GM18505 (cell line): ENCODE results near the gene EGLN1.

Experiments used
- ATAC-seq: cut with Tn5 transposase; IDR thresholded peaks from one replicate; pipeline ENCODE4 v1.9.1; 2021; ENCODE audit not compliant: unreplicated experiment
- POLR2A ChIP-seq: IDR thresholded peaks from 4 replicates; pipeline ENCODE4 v1.6.1; 2011; ENCODE audit warnings: borderline replicate concordance; ENCODE audit not compliant: insufficient read depth, insufficient read length; ENCODE audit errors: extremely low read depth

The EGLN1 gene

DNA sequence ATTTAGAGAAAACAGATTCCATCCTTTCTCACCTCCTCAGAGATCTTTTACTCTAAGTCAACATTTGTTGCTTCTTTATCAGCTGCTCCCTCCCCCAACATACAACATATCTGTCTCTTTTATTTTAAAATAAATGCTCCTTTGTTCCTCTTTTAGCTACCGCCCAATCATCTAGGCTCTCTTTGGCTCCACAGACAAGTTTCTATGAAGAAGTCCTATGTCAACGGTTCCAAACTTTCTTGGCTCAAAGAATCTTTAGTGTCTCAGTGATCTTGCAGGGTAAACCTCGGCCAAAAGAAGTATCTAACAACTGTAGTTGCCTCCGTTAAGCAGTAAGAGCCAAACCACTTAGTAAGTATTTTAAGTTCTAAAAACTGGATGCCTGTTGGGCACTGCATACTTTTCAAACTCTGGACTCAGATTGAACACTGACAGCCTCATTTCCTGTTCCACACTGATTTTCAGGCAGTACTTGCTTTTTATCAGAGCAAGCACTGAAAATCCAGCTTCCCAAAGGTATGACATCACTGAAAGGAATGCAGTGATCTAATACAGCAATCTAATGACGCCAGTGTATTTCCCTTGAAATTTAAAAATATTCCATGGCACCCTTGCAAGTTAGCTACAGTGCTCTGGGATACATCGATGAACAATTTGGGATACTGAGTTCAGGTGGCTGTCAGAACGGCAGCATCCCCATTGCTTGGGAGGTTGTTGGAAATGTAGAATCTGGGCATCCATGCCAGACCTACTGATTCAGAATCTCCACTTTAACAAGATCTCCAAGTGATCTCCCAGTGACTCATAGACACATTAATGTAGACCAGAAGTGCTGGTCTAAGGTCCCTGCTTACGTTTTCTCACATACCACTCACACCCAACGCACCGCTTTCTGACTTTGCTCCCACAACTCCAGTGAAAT, 26.8 kb downstream of the EGLN1 start:
- TF ChIP-seq POLR2A = no peak
- no peak for ATAC-seq

GRCh38 chr1:231393668-231394067, 28.4 kb downstream of the EGLN1 start:
- TF ChIP-seq POLR2A = no peak
- no peak for ATAC-seq

DNA sequence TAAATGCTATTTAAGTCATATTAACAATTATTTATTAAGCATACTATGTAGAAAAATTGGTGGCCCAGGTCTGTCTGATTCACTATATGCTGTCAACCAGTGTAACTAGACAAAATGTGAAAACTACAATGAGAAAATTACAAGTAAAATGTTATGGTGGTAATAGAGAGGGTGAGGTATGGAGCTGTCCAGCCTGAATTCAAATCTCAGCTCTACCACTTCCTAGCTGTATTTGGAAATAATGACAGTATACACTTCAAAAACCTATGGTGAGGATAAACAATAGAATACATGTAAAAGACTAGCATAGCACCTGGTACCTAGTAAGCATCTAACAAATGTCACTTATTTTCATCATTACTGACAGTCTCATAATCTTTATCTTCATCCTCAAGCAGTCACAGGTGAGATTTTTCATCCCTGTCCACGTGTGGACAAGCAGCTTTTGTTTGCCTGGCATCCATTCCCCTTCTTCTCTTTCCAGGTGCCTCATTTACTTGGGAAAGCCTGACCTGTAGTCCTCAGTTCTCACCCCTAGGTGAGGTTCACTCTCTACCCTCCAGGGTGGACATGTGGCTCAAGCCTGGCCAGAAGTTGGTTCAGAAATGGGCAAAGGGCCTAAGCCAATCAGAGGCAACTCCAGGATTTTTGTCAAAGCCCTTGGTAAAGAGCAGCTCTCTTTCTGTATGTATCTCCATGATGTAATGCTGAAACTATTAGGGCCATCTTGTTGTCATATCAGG, 29.5 kb downstream of the EGLN1 start:
- ATAC-seq = no peak
- no peak for TF ChIP-seq POLR2A

- TF ChIP-seq POLR2A = no peak
- ATAC-seq = no peak
These were observed 32.0 kb downstream of the EGLN1 start for GRCh38 chr1:231390071-231390470.

- no peak for ATAC-seq
- TF ChIP-seq POLR2A = no peak
These were observed 34.1 kb downstream of the EGLN1 start for GRCh38 chr1:231387770-231388669.

GRCh38 chr1:231386466-231386865, 35.6 kb downstream of the EGLN1 start:
- no peak for ATAC-seq
- TF ChIP-seq POLR2A = no peak

- no peak for ATAC-seq
- no peak for TF ChIP-seq POLR2A
These were observed 36.7 kb downstream of the EGLN1 start for GRCh38 chr1:231385416-231385748.

GRCh38 chr1:231384696-231385415, 37.2 kb downstream of the EGLN1 start:
- ATAC-seq = no peak
- no peak for TF ChIP-seq POLR2A

- no peak for ATAC-seq
- no peak for TF ChIP-seq POLR2A
These were observed 38.8 kb downstream of the EGLN1 start for GRCh38 chr1:231383159-231383860.

GRCh38 chr1:231382426-231382825, 39.7 kb downstream of the EGLN1 start:
- no peak for ATAC-seq
- no peak for TF ChIP-seq POLR2A

DNA sequence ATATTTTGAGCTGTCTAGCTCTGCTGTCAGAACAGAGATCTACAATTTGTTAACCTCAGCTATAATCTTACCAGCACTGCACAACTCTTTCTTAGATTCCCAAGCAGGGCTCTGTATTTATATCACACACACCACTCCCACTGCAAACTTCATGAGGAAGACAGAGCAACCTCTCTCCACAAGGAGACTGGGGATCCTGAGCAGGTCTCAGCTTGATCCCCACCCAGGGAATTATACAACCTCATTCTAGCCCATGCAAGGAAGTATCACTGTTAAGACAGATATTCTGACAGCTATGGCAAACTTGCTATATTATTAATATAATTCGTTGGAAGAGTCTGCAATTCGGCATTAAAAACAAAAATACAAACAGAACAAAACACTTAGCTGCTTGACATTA, 40.4 kb downstream of the EGLN1 start:
- ATAC-seq = no peak
- TF ChIP-seq POLR2A = no peak
